Stimulated activated memory B cell treated with anti-CD40 and anti-IgM and Interleukin-4, amounts not matched to agents 10 μg/mL and 1 μg/mL and 100 μg/mL, for 72 hours (primary cell): Measurements from ENCODE around the gene GRPEL1.

Source experiments
- ATAC-seq: fragments of 150-1000 bp; cut with Tn5 transposase; 2 replicates; pipeline ENCODE4 v1.10.0; 2021
- H3K27ac Mint-ChIP-seq: one replicate; pipeline ENCODE4 v1.8.0; 2022; ENCODE audit warnings: mild to moderate bottlenecking, mixed read lengths
- H3K27me3 Mint-ChIP-seq: one replicate; pipeline ENCODE4 v1.8.0; 2022; ENCODE audit warnings: mixed read lengths
- H3K36me3 Mint-ChIP-seq: one replicate; pipeline ENCODE4 v1.8.0; 2022; ENCODE audit warnings: mixed read lengths
- H3K4me1 Mint-ChIP-seq: one replicate; pipeline ENCODE4 v1.8.0; 2022; ENCODE audit warnings: mixed read lengths
- H3K4me3 Mint-ChIP-seq: one replicate; pipeline ENCODE4 v1.8.0; 2022; ENCODE audit warnings: mild to moderate bottlenecking, moderate library complexity, mixed read lengths
- H3K9me3 Mint-ChIP-seq: one replicate; pipeline ENCODE4 v1.8.0; 2022; ENCODE audit warnings: mixed read lengths

The GRPEL1 gene

GRCh38 chr4:7076696-7077082 lies 8.8 kb upstream of the GRPEL1 start:
- H3K27ac Mint-ChIP-seq: no peak overlapping the region
- no peak for ATAC-seq
- no peak overlapping the region for H3K4me3 Mint-ChIP-seq
- H3K9me3 Mint-ChIP-seq: no peaks in the 10 kb centered on the region
- peaks cover 20% of the 10 kb centered on the region for H3K27me3 Mint-ChIP-seq
- H3K4me1 Mint-ChIP-seq: no peaks in the 10 kb centered on the region
- no peaks in the 10 kb centered on the region for H3K36me3 Mint-ChIP-seq

- no peak for ATAC-seq
- Mint-ChIP-seq H3K36me3 (no peaks in the 10 kb centered on the region), H3K4me1 (peaks cover under 1% of the 10 kb centered on the region), H3K27me3 (peaks cover 21% of the 10 kb centered on the region), H3K27ac (no peak overlapping the region), H3K9me3 (no peaks in the 10 kb centered on the region), H3K4me3 (no peak overlapping the region)
These were observed 8.3 kb upstream of the GRPEL1 start for GRCh38 chr4:7075962-7076695.

GRCh38 chr4:7074426-7074825 lies 6.6 kb upstream of the GRPEL1 start:
- H3K27me3 Mint-ChIP-seq: peaks cover 25% of the 10 kb centered on the region
- H3K4me1 Mint-ChIP-seq: peaks cover 8% of the 10 kb centered on the region
- H3K27ac Mint-ChIP-seq: no peak overlapping the region
- no peaks in the 10 kb centered on the region for H3K36me3 Mint-ChIP-seq
- H3K4me3 Mint-ChIP-seq: no peak overlapping the region
- no peaks in the 10 kb centered on the region for H3K9me3 Mint-ChIP-seq
- no peak for ATAC-seq

- no peak overlapping the region for H3K27ac Mint-ChIP-seq
- no peak for ATAC-seq
- no peaks in the 10 kb centered on the region for H3K36me3 Mint-ChIP-seq
These were observed 5.9 kb upstream of the GRPEL1 start for GRCh38 chr4:7073526-7074390.

GRCh38 chr4:7073059-7073458 lies 5.2 kb upstream of the GRPEL1 start:
- ATAC-seq: no peak
- H3K27me3 Mint-ChIP-seq: peaks cover 18% of the 10 kb centered on the region
- H3K36me3 Mint-ChIP-seq: no peaks in the 10 kb centered on the region
- no peak overlapping the region for H3K4me3 Mint-ChIP-seq
- H3K27ac Mint-ChIP-seq: no peak overlapping the region
- H3K9me3 Mint-ChIP-seq: no peaks in the 10 kb centered on the region
- peaks cover 16% of the 10 kb centered on the region for H3K4me1 Mint-ChIP-seq

More at GRCh38 chr4:7073526-7074390, 5.9 kb upstream of the GRPEL1 start:
- H3K27me3 Mint-ChIP-seq: peaks cover 18% of the 10 kb centered on the region
- H3K4me3 Mint-ChIP-seq: no peak overlapping the region
- H3K4me1 Mint-ChIP-seq: peaks cover 11% of the 10 kb centered on the region
- no peaks in the 10 kb centered on the region for H3K9me3 Mint-ChIP-seq

- no peak overlapping the region for H3K4me3 Mint-ChIP-seq
- peak; percentile 60 for ATAC-seq
- H3K4me1 Mint-ChIP-seq: peaks cover 24% of the 10 kb centered on the region
- H3K36me3 Mint-ChIP-seq: no peaks in the 10 kb centered on the region
- H3K27me3 Mint-ChIP-seq: peaks cover 8% of the 10 kb centered on the region
- H3K9me3 Mint-ChIP-seq: no peaks in the 10 kb centered on the region
- no peak overlapping the region for H3K27ac Mint-ChIP-seq
These were observed 3.1 kb upstream of the GRPEL1 start for GRCh38 chr4:7070729-7071511.

- peaks cover 3% of the 10 kb centered on the region for H3K36me3 Mint-ChIP-seq
- peak overlapping the region; percentile 97 for H3K4me3 Mint-ChIP-seq
- no peak for ATAC-seq
- peaks cover 40% of the 10 kb centered on the region for H3K4me1 Mint-ChIP-seq
- H3K9me3 Mint-ChIP-seq: no peaks in the 10 kb centered on the region
- H3K27ac Mint-ChIP-seq: peak overlapping the region; percentile 92
- H3K27me3 Mint-ChIP-seq: peaks cover 8% of the 10 kb centered on the region
These were observed 1.0 kb upstream of the GRPEL1 start for GRCh38 chr4:7068883-7069282.

GRCh38 chr4:7068279-7068842 lies 497 bp upstream of the GRPEL1 start:
- H3K9me3 Mint-ChIP-seq: no peaks in the 10 kb centered on the region
- H3K4me3 Mint-ChIP-seq: peak overlapping the region; percentile 97
- H3K27me3 Mint-ChIP-seq: peaks cover 8% of the 10 kb centered on the region
- ATAC-seq: no peak
- H3K27ac Mint-ChIP-seq: peak overlapping the region; percentile 92
- peaks cover 44% of the 10 kb centered on the region for H3K4me1 Mint-ChIP-seq
- H3K36me3 Mint-ChIP-seq: peaks cover 8% of the 10 kb centered on the region

- ATAC-seq: no peak
- H3K27me3 Mint-ChIP-seq: peaks cover 8% of the 10 kb centered on the region
- H3K9me3 Mint-ChIP-seq: no peaks in the 10 kb centered on the region
- H3K27ac Mint-ChIP-seq: peak overlapping the region; percentile 92
- peak overlapping the region; percentile 97 for H3K4me3 Mint-ChIP-seq
- peaks cover 11% of the 10 kb centered on the region for H3K36me3 Mint-ChIP-seq
- peaks cover 44% of the 10 kb centered on the region for H3K4me1 Mint-ChIP-seq
These were observed 775 bp downstream of the GRPEL1 start for GRCh38 chr4:7067126-7067451.

- Mint-ChIP-seq H3K36me3 (peaks cover 17% of the 10 kb centered on the region), H3K4me1 (peaks cover 44% of the 10 kb centered on the region), H3K27me3 (peaks cover 8% of the 10 kb centered on the region), H3K4me3 (peak overlapping the region; percentile 97), H3K27ac (peak overlapping the region; percentile 92), H3K9me3 (no peaks in the 10 kb centered on the region)
- no peak for ATAC-seq
These were observed 1.4 kb downstream of the GRPEL1 start for GRCh38 chr4:7066493-7066892.

- Mint-ChIP-seq H3K4me3 (no peak overlapping the region), H3K36me3 (peaks cover 22% of the 10 kb centered on the region), H3K27ac (peak overlapping the region; percentile 23), H3K27me3 (peaks cover 6% of the 10 kb centered on the region), H3K4me1 (peaks cover 43% of the 10 kb centered on the region), H3K9me3 (no peaks in the 10 kb centered on the region)
- no peak for ATAC-seq
These were observed 1.9 kb downstream of the GRPEL1 start for GRCh38 chr4:7066006-7066405.

GRCh38 chr4:7063362-7063761 lies 4.5 kb downstream of the GRPEL1 start:
- peaks cover 33% of the 10 kb centered on the region for H3K4me1 Mint-ChIP-seq
- H3K27me3 Mint-ChIP-seq: no peaks in the 10 kb centered on the region
- no peak overlapping the region for H3K4me3 Mint-ChIP-seq
- H3K9me3 Mint-ChIP-seq: no peaks in the 10 kb centered on the region
- peaks cover 25% of the 10 kb centered on the region for H3K36me3 Mint-ChIP-seq
- peak overlapping the region; percentile 51 for H3K27ac Mint-ChIP-seq
- no peak for ATAC-seq

- no peak for ATAC-seq
- no peaks in the 10 kb centered on the region for H3K9me3 Mint-ChIP-seq
- no peak overlapping the region for H3K4me3 Mint-ChIP-seq
- peak overlapping the region; percentile 51 for H3K27ac Mint-ChIP-seq
- H3K4me1 Mint-ChIP-seq: peaks cover 36% of the 10 kb centered on the region
- no peaks in the 10 kb centered on the region for H3K27me3 Mint-ChIP-seq
- H3K36me3 Mint-ChIP-seq: peaks cover 25% of the 10 kb centered on the region
These were observed 5.0 kb downstream of the GRPEL1 start for GRCh38 chr4:7062816-7063215.

- Mint-ChIP-seq H3K4me1 (peaks cover 31% of the 10 kb centered on the region), H3K27me3 (no peaks in the 10 kb centered on the region), H3K27ac (no peak overlapping the region), H3K36me3 (peaks cover 25% of the 10 kb centered on the region), H3K9me3 (no peaks in the 10 kb centered on the region), H3K4me3 (no peak overlapping the region)
- no peak for ATAC-seq
These were observed 6.0 kb downstream of the GRPEL1 start for GRCh38 chr4:7061815-7062214.
